Caco-2 (cell line): ENCODE data around the gene ACADVL. TPM values are rescaled to one million over a fixed set of nuclear protein-coding genes. Genes with fewer than 3 reads are reported as not detected.
A peak's percentile ranks its signal among the peaks of the same experiment; 100 is the strongest.

Experiments
- BruUV-seq: library from RNA; stranded (reverse); fragments of 400-500 nt; replicated peaks from 2 replicates; lab custom pipeline; 2021; lab: Mats Ljungman, UMichigan
- CTCF ChIA-PET: fragments of 300-600 bp; sonication (Branson Sonifier 250); formaldehyde crosslinking; loops from one replicate; lab custom pipeline; 2022; ENCODE audit warnings: antibody characterized with exemption; lab: Charles Lee
- POLR2A ChIA-PET: fragments of 300-600 bp; sonication (Branson Sonifier 250); formaldehyde crosslinking; loops from one replicate; lab custom pipeline; 2022; ENCODE audit warnings: antibody characterized with exemption; lab: Charles Lee
- DNase-seq, 2 experiments: peaks; one replicate each; pipeline versions ENCODE4 v3.0.0 to v3.0.0-alpha.2; 2020 to 2022
- H3K27me3 ChIP-seq: replicated peaks from 2 replicates; pipeline ENCODE4 v1.6.0; 2011; ENCODE audit warnings: low read length; ENCODE audit not compliant: control insufficient read depth, insufficient read depth
- H3K36me3 ChIP-seq: 2 replicates; pipeline ENCODE4 v1.5.1; 2011; ENCODE audit warnings: low read length; ENCODE audit not compliant: control insufficient read depth, insufficient read depth
- H3K4me1 ChIP-seq: fragments of 250-450 bp; sonication (Bioruptor Pico); 2 replicates; pipeline ENCODE4 v1.5.1; 2020; ENCODE audit warnings: mild to moderate bottlenecking
- H3K4me3 ChIP-seq: 2 replicates; pipeline ENCODE4 v1.5.1; 2011; ENCODE audit warnings: low read depth, mild to moderate bottlenecking, control low read depth, low read length
- H3K9me3 ChIP-seq: fragments of 250-450 bp; sonication (Bioruptor Pico); 2 replicates; pipeline ENCODE4 v1.5.1; 2020; ENCODE audit warnings: mild to moderate bottlenecking, moderate library complexity
- H3K27ac Mint-ChIP-seq: one replicate; pipeline ENCODE4 v1.8.0; 2022; ENCODE audit warnings: mixed read lengths; ENCODE audit not compliant: unreplicated experiment
- H3K27me3 Mint-ChIP-seq: one replicate; pipeline ENCODE4 v1.8.0; 2022; ENCODE audit warnings: mixed read lengths; ENCODE audit not compliant: insufficient read depth, unreplicated experiment
- H3K36me3 Mint-ChIP-seq: one replicate; pipeline ENCODE4 v1.8.0; 2022; ENCODE audit warnings: mild to moderate bottlenecking, mixed read lengths; ENCODE audit not compliant: insufficient read depth, unreplicated experiment
- H3K4me1 Mint-ChIP-seq: one replicate; pipeline ENCODE4 v1.8.0; 2022; ENCODE audit warnings: low read depth, mixed read lengths; ENCODE audit not compliant: unreplicated experiment
- H3K4me3 Mint-ChIP-seq: one replicate; pipeline ENCODE4 v1.8.0; 2022; ENCODE audit warnings: mild to moderate bottlenecking, moderate library complexity, mixed read lengths; ENCODE audit not compliant: unreplicated experiment
- H3K9me3 Mint-ChIP-seq: one replicate; pipeline ENCODE4 v1.8.0; 2022; ENCODE audit warnings: mixed read lengths; ENCODE audit not compliant: unreplicated experiment
- intact Hi-C: fragments of 100-400 bp; cut with micrococcal nuclease; formaldehyde crosslinking; loops from one replicate; pipeline ENCODE4 v1.10.0; 2022; ENCODE audit not compliant: unreplicated experiment
- total RNA-seq: library from RNA; stranded (reverse); gene quantifications from 2 replicates; pipeline ENCODE4 v1.2.3, GENCODE V29; 2022
- TF ChIP-seq, protein P1 (sequence below), 2 experiments: fragments of 200-600 bp in 1 of 2; IDR thresholded peaks; 1 replicate in 1 of 2; 2 replicates in 1 of 2; pipeline versions ENCODE4 v1.5.1 to v1.8.0; 2011 to 2022; ENCODE audit warnings: antibody characterized with exemption in 1 of 2, control low read depth in 1 of 2, inconsistent platforms in 1 of 2, low read depth in 1 of 2, low read length in 1 of 2, mild to moderate bottlenecking in 1 of 2, moderate library complexity in 1 of 2; ENCODE audit not compliant: insufficient read depth in 1 of 2, severe bottlenecking in 1 of 2, unreplicated experiment in 1 of 2

Gene ACADVL
- total RNA-seq, 1 experiment from 2014 or later, result 133 TPM

DNA sequence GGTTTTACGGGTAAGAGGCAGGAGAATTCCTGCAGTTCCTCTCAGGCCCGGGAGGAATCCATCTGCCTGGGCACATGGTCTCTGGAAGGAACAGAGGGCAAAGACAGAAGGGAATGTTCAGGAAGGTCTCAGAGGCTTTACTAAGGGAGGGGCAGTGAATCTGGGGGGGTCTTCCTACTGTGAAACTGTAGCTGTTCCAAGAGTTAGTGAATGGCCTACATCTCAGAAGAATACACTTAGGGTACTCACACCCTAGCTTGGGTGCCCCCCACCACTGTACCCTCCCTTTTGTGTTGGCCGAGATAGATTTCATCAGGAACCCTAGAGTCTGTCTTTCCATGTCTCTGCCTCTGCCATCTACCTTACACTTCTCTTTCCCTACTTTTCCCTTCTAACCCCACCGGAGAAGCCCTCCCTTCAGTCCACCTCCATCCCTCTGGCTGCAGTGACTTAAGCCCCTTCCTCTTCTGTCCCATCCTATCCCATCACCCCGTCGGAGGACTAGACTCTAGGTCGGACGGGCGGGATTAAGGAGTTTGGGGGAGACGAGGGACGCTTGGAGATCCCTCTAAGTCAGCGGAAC, 418 bp upstream of the ACADVL start:
- Mint-ChIP-seq H3K27me3 (no peaks in the 10 kb centered on the region), H3K4me3 (peak overlapping the region; percentile 77), H3K36me3 (peaks cover 58% of the 10 kb centered on the region), H3K27ac (peak overlapping the region; percentile 73), H3K9me3 (no peaks in the 10 kb centered on the region), H3K4me1 (peaks cover 5% of the 10 kb centered on the region)
- H3K9me3 ChIP-seq, result no peaks in the 10 kb centered on the region
- TF ChIP-seq, protein P1, sequence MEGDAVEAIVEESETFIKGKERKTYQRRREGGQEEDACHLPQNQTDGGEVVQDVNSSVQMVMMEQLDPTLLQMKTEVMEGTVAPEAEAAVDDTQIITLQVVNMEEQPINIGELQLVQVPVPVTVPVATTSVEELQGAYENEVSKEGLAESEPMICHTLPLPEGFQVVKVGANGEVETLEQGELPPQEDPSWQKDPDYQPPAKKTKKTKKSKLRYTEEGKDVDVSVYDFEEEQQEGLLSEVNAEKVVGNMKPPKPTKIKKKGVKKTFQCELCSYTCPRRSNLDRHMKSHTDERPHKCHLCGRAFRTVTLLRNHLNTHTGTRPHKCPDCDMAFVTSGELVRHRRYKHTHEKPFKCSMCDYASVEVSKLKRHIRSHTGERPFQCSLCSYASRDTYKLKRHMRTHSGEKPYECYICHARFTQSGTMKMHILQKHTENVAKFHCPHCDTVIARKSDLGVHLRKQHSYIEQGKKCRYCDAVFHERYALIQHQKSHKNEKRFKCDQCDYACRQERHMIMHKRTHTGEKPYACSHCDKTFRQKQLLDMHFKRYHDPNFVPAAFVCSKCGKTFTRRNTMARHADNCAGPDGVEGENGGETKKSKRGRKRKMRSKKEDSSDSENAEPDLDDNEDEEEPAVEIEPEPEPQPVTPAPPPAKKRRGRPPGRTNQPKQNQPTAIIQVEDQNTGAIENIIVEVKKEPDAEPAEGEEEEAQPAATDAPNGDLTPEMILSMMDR (IDR thresholded peaks at IDR 0.05; ENCODE audit: insufficient read depth in 1 of 2, low read depth in 1 of 2, low read length in 1 of 2, severe bottlenecking in 1 of 2, unreplicated experiment in 1 of 2), result no peak
- CTCF ChIA-PET, result no interaction called here
- intact Hi-C loops, result loop anchor here (1.0 kb wide), 1 partner anchor 28 kb away; no protein-coding TSS in a partner anchor
- no peaks in the 10 kb centered on the region for H3K36me3 ChIP-seq
- no peaks in the 10 kb centered on the region for H3K27me3 ChIP-seq
- H3K4me1 ChIP-seq, result peaks cover 10% of the 10 kb centered on the region
- POLR2A ChIA-PET, result interaction anchor here (0.5 to 2.3 kb wide), 3 partner anchors 15 to 146 kb away, joined by 3 to 6 read pairs (median 6); partner anchors contain the start of gene DVL2
- no peak for DNase-seq
- H3K4me3 ChIP-seq, result peak overlapping the region; percentile 80
- BruUV-seq, result no TSS peak

DNA sequence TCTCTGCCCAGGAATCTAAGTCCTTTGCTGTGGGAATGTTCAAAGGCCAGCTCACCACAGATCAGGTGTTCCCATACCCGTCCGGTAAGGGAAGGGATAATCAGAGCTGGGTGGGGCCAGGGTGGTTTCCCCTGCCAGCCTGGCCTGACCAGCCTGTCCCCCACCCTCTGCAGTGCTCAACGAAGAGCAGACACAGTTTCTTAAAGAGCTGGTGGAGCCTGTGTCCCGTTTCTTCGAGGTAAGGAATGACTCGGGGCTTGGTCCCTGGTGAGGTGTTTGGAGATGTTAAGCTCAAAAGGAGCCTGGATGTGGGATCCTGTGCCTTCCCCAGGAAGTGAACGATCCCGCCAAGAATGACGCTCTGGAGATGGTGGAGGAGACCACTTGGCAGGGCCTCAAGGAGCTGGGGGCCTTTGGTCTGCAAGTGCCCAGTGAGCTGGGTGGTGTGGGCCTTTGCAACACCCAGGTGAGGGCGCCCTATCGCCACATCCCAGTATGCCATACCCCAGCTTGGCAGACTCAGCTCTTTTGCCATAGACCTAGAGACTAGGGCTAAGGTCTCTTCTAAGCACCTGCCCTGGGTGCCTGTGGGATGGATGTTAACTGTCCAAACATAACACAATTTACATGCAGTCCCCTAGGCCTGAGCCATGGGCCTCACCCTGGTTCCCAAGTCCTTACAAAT, 997 bp downstream of the ACADVL start:
- peak in 1 of 2 experiments; percentile 51 for DNase-seq
- H3K4me3 ChIP-seq, result peak overlapping the region; percentile 80
- POLR2A ChIA-PET, result interaction anchor here (1.4 to 2.3 kb wide), 2 partner anchors 14 to 109 kb away, joined by 4 to 6 read pairs; partner anchors contain the start of genes DVL2 and NEURL4
- Mint-ChIP-seq H3K27me3 (no peaks in the 10 kb centered on the region), H3K4me3 (peak overlapping the region; percentile 77), H3K27ac (peak overlapping the region; percentile 73), H3K4me1 (peaks cover 5% of the 10 kb centered on the region), H3K9me3 (no peaks in the 10 kb centered on the region), H3K36me3 (peaks cover 48% of the 10 kb centered on the region)
- H3K9me3 ChIP-seq, result no peaks in the 10 kb centered on the region
- TF ChIP-seq, protein P1 (IDR thresholded peaks at IDR 0.05; ENCODE audit: insufficient read depth in 1 of 2, low read depth in 1 of 2, low read length in 1 of 2, severe bottlenecking in 1 of 2, unreplicated experiment in 1 of 2), result no peak
- no peaks in the 10 kb centered on the region for H3K36me3 ChIP-seq
- BruUV-seq, result TSS peak; percentile 28
- H3K4me1 ChIP-seq, result peaks cover 7% of the 10 kb centered on the region
- intact Hi-C loops, result no loop called here
- H3K27me3 ChIP-seq, result no peaks in the 10 kb centered on the region
- CTCF ChIA-PET, result interaction anchor here (0.7 to 1.6 kb wide), 4 partner anchors 14 to 109 kb away, joined by 3 to 5 read pairs (median 3); partner anchors contain the start of genes DVL2, GABARAP and NEURL4

- Mint-ChIP-seq H3K9me3 (no peaks in the 10 kb centered on the region), H3K27me3 (no peaks in the 10 kb centered on the region), H3K36me3 (peaks cover 48% of the 10 kb centered on the region), H3K4me1 (peaks cover 5% of the 10 kb centered on the region), H3K4me3 (peak overlapping the region; percentile 77), H3K27ac (peak overlapping the region; percentile 73)
- BruUV-seq, result no TSS peak
- H3K36me3 ChIP-seq, result no peaks in the 10 kb centered on the region
- intact Hi-C loops, result no loop called here
- DNase-seq, result no peak
- ChIA-PET CTCF (interaction anchor here (0.7 to 1.6 kb wide), 3 partner anchors 17 to 108 kb away, joined by 3 to 5 read pairs (median 3); partner anchors contain the start of genes GABARAP and NEURL4), POLR2A (no interaction called here)
- H3K4me1 ChIP-seq, result peaks cover 7% of the 10 kb centered on the region
- H3K27me3 ChIP-seq, result no peaks in the 10 kb centered on the region
- no peaks in the 10 kb centered on the region for H3K9me3 ChIP-seq
- TF ChIP-seq, protein P1 (IDR thresholded peaks at IDR 0.05; ENCODE audit: insufficient read depth in 1 of 2, low read depth in 1 of 2, low read length in 1 of 2, severe bottlenecking in 1 of 2, unreplicated experiment in 1 of 2), result no peak
- peak overlapping the region; percentile 3; the same call in 1 of the 2 replicates for H3K4me3 ChIP-seq
Observed at GRCh38 chr17:7221278-7222092, 1.7 kb downstream of the ACADVL start.
